Astrocyte (in vitro differentiated cells and primary cell): Measurements from ENCODE around the gene MYH3. TPM values are rescaled to one million over a fixed set of nuclear protein-coding genes. Genes with fewer than 3 reads are reported as not detected.

ENCODE experiments used
- DNase-seq: peaks from one replicate; pipeline ENCODE4 v3.0.0-alpha.2; 2010; ENCODE audit warnings: low read depth
- FAIRE-seq: peaks from 2 replicates; lab custom pipeline; 2011; peaks lifted over from hg19 to GRCh38; lab: Jason Lieb, UNC
- H2AFZ ChIP-seq: 2 replicates; pipeline ENCODE4 v1.6.0; 2012; ENCODE audit warnings: low read depth, low read length, inconsistent platforms
- H3K27ac ChIP-seq: 2 replicates; pipeline ENCODE4 v1.5.1; 2011; ENCODE audit warnings: low read depth, low read length, inconsistent platforms
- H3K27me3 ChIP-seq: 2 replicates; pipeline ENCODE4 v1.6.0; 2011; ENCODE audit warnings: low read length, inconsistent platforms; ENCODE audit not compliant: insufficient read depth
- H3K36me3 ChIP-seq: 2 replicates; pipeline ENCODE4 v1.5.1; 2011; ENCODE audit warnings: low read length, inconsistent platforms; ENCODE audit not compliant: insufficient read depth
- H3K4me1 ChIP-seq: 2 replicates; pipeline ENCODE4 v1.5.1; 2011; ENCODE audit warnings: low read length, inconsistent platforms; ENCODE audit not compliant: insufficient read depth
- H3K4me2 ChIP-seq: 2 replicates; pipeline ENCODE4 v1.6.0; 2012; ENCODE audit warnings: low read length, inconsistent platforms
- H3K4me3 ChIP-seq: 2 replicates; pipeline ENCODE4 v1.5.1; 2011; ENCODE audit warnings: low read depth, mild to moderate bottlenecking, low read length, inconsistent platforms; ENCODE audit not compliant: insufficient read depth
- H3K79me2 ChIP-seq: 2 replicates; pipeline ENCODE4 v1.6.0; 2012; ENCODE audit warnings: mild to moderate bottlenecking, low read length, inconsistent platforms; ENCODE audit not compliant: insufficient read depth
- H3K9ac ChIP-seq: 2 replicates; pipeline ENCODE4 v1.6.0; 2012; ENCODE audit warnings: mild to moderate bottlenecking, low read length, inconsistent platforms
- H3K9me3 ChIP-seq: 2 replicates; pipeline ENCODE4 v1.5.1; 2012; ENCODE audit warnings: low read depth, mild to moderate bottlenecking, low read length, inconsistent platforms; ENCODE audit not compliant: insufficient read depth
- H4K20me1 ChIP-seq: 2 replicates; pipeline ENCODE4 v1.6.0; 2012; ENCODE audit warnings: low read length, inconsistent platforms; ENCODE audit not compliant: insufficient read depth
- H3K27ac Mint-ChIP-seq: one replicate; pipeline ENCODE4 v1.8.0; 2021; ENCODE audit warnings: mild to moderate bottlenecking, mixed read lengths; ENCODE audit not compliant: unreplicated experiment
- H3K27me3 Mint-ChIP-seq: one replicate; pipeline ENCODE4 v1.8.0; 2021; ENCODE audit warnings: low read depth, mixed read lengths; ENCODE audit not compliant: unreplicated experiment
- H3K36me3 Mint-ChIP-seq: one replicate; pipeline ENCODE4 v1.8.0; 2021; ENCODE audit warnings: low read depth, mixed read lengths; ENCODE audit not compliant: unreplicated experiment
- H3K4me1 Mint-ChIP-seq: one replicate; pipeline ENCODE4 v1.8.0; 2021; ENCODE audit warnings: low read depth, mixed read lengths; ENCODE audit not compliant: unreplicated experiment
- H3K4me3 Mint-ChIP-seq: one replicate; pipeline ENCODE4 v1.8.0; 2021; ENCODE audit warnings: mild to moderate bottlenecking, moderate library complexity, mixed read lengths; ENCODE audit not compliant: unreplicated experiment
- H3K9me3 Mint-ChIP-seq: one replicate; pipeline ENCODE4 v1.8.0; 2021; ENCODE audit warnings: mild to moderate bottlenecking, mixed read lengths; ENCODE audit not compliant: unreplicated experiment
- EZH2 ChIP-seq: IDR thresholded peaks from 2 replicates; pipeline ENCODE4 v1.6.1; 2012; ENCODE audit warnings: mild to moderate bottlenecking, low read length, inconsistent platforms; ENCODE audit not compliant: insufficient read depth
- total RNA-seq: library from RNA; stranded (reverse); gene quantifications from 2 replicates; pipeline ENCODE4 v1.2.1, GENCODE V29; 2021
- TF ChIP-seq, protein P1 (sequence below): IDR thresholded peaks from 2 replicates; pipeline ENCODE4 v1.5.1; 2011; ENCODE audit warnings: low read depth, mild to moderate bottlenecking, inconsistent platforms, low read length, moderate library complexity; ENCODE audit not compliant: insufficient read depth

The MYH3 gene
- total RNA-seq, 1 donor from 2014 or later = 1.9 TPM

DNA sequence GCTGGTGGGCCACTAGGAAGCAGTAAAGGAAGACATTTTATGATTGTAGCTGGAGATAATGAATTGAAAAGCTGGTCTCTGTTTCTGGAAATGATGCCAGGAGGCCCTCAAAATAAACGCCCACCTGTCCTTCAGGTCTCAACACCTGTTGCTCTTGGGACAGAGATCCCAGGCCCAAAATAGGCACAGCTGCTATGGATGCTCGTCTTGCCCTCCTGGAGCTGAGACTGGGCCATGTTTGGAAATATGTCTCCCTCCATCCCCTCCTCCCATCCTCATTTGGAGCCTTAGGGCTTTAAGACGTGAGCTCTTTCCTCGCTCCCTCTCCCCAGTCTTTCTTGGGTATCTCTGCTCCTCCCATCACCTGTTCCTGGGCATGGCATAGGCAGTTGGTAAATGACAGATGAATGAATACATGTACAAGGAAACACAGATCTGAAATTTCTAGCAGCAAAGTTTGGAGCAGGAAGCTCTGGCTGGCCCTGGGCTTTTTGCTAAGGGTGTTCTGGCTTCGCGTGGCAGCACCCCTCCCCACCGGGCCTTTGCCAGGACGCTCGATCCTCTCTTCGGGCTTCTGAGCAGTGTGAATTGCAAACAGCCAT is 33.3 kb downstream of the MYH3 start:
- Mint-ChIP-seq H3K4me3 (no peak overlapping the region), H3K36me3 (no peaks in the 10 kb centered on the region), H3K27ac (no peak overlapping the region), H3K4me1 (no peaks in the 10 kb centered on the region), H3K27me3 (peaks cover 4% of the 10 kb centered on the region), H3K9me3 (no peaks in the 10 kb centered on the region)
- H3K9me3 ChIP-seq = no peaks in the 10 kb centered on the region
- H3K4me1 ChIP-seq = no peaks in the 10 kb centered on the region
- no peaks in the 10 kb centered on the region for H3K79me2 ChIP-seq
- no peak for DNase-seq
- H3K27ac ChIP-seq = no peak overlapping the region
- H3K4me2 ChIP-seq = no peak overlapping the region
- H3K9ac ChIP-seq = no peak overlapping the region
- H4K20me1 ChIP-seq = no peaks in the 10 kb centered on the region
- H3K27me3 ChIP-seq = no peaks in the 10 kb centered on the region
- no peaks in the 10 kb centered on the region for H3K36me3 ChIP-seq
- no peak overlapping the region for H2AFZ ChIP-seq
- TF ChIP-seq, protein P1, sequence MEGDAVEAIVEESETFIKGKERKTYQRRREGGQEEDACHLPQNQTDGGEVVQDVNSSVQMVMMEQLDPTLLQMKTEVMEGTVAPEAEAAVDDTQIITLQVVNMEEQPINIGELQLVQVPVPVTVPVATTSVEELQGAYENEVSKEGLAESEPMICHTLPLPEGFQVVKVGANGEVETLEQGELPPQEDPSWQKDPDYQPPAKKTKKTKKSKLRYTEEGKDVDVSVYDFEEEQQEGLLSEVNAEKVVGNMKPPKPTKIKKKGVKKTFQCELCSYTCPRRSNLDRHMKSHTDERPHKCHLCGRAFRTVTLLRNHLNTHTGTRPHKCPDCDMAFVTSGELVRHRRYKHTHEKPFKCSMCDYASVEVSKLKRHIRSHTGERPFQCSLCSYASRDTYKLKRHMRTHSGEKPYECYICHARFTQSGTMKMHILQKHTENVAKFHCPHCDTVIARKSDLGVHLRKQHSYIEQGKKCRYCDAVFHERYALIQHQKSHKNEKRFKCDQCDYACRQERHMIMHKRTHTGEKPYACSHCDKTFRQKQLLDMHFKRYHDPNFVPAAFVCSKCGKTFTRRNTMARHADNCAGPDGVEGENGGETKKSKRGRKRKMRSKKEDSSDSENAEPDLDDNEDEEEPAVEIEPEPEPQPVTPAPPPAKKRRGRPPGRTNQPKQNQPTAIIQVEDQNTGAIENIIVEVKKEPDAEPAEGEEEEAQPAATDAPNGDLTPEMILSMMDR = no peak
- no peak for TF ChIP-seq EZH2
- no peak for FAIRE-seq
- no peak overlapping the region for H3K4me3 ChIP-seq

DNA sequence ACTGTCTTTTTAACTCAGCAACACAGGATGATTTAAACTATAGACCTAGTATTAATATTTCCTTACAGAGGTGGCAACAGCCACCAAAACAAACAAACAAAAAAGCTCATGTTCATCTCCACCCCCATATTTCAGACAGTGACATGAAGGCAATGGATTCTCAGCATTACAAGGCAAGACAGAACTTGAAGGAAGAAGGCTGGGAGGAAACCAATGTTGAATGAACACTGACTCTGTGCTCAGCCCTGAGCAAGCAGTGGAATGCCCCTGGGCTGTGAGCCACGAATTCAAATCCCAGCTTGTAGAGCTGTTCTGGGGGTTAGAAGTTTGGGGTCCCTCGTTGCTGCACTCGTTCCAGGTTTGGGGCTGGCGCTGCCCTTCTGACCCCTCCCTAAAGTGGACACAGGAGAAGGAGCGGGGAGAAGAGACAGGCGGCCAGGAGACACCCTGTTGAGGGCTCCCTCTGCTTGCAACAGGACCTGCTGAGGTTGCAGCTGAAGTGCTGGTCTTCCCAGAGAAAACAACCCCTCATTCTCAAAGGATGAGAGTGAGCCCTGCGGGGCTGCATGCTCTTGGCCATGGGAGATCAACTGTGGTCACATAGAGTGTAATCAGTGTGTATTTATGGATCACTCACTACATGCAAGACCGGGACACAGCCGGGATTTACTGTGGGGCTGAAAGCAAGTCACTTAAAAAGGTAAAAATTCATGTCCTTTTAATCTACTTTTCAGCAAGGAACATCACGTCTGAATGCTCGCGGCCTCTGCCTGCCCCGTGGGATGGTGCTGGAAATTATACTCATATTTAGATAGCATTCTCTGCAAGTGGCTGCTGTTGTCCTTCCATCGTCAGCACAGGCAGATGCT is 34.3 kb downstream of the MYH3 start:
- Histone ChIP-seq H3K4me2 (no peak overlapping the region), H3K27ac (no peak overlapping the region), H3K79me2 (no peaks in the 10 kb centered on the region), H3K4me3 (no peak overlapping the region), H3K27me3 (no peaks in the 10 kb centered on the region), H3K4me1 (no peaks in the 10 kb centered on the region), H4K20me1 (no peaks in the 10 kb centered on the region), H3K9ac (no peak overlapping the region), H2AFZ (no peak overlapping the region), H3K36me3 (no peaks in the 10 kb centered on the region), H3K9me3 (no peaks in the 10 kb centered on the region)
- TF ChIP-seq, protein P1 = no peak
- TF ChIP-seq EZH2 = no peak
- H3K36me3 Mint-ChIP-seq = no peaks in the 10 kb centered on the region
- H3K9me3 Mint-ChIP-seq = no peaks in the 10 kb centered on the region
- DNase-seq (no peak), FAIRE-seq (no peak)
- no peak overlapping the region for H3K27ac Mint-ChIP-seq
- peaks cover 4% of the 10 kb centered on the region for H3K27me3 Mint-ChIP-seq
- no peak overlapping the region for H3K4me3 Mint-ChIP-seq
- peaks cover 2% of the 10 kb centered on the region for H3K4me1 Mint-ChIP-seq

DNA sequence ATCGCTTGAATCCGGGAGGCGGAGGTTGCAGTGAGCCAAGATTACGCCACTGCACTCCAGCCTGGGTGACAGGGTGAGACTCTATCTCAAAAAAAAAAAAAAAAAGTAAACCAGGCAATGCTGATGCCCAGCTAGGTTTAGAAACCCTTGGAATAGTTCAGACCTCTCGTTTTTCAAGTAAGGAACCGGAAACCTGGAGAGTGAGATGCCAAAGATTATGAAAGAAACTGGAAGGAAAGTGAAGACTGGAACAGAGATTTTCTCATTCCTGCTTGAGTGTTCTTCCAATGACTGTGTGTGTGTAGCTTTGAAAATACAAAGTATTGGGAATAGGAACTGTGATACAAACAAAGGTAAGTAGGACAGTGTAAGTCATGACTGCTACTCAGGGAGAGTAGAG is 35.7 kb downstream of the MYH3 start:
- Mint-ChIP-seq H3K27ac (no peak overlapping the region), H3K27me3 (peaks cover 3% of the 10 kb centered on the region), H3K4me3 (no peak overlapping the region), H3K4me1 (peaks cover 2% of the 10 kb centered on the region), H3K9me3 (no peaks in the 10 kb centered on the region), H3K36me3 (no peaks in the 10 kb centered on the region)
- H2AFZ ChIP-seq = no peak overlapping the region
- no peak overlapping the region for H3K9ac ChIP-seq
- FAIRE-seq = no peak
- TF ChIP-seq, protein P1 = no peak
- TF ChIP-seq EZH2 = no peak
- H3K36me3 ChIP-seq = no peaks in the 10 kb centered on the region
- H3K79me2 ChIP-seq = no peaks in the 10 kb centered on the region
- H3K27me3 ChIP-seq = no peaks in the 10 kb centered on the region
- H3K4me1 ChIP-seq = no peaks in the 10 kb centered on the region
- DNase-seq = no peak
- no peaks in the 10 kb centered on the region for H3K9me3 ChIP-seq
- H4K20me1 ChIP-seq = no peaks in the 10 kb centered on the region
- H3K4me3 ChIP-seq = no peak overlapping the region
- no peak overlapping the region for H3K27ac ChIP-seq
- no peak overlapping the region for H3K4me2 ChIP-seq
